HepG2 (cell line): ENCODE data around the gene LITAFD. TPM values are rescaled to one million over a fixed set of nuclear protein-coding genes. Genes with fewer than 3 reads are reported as not detected.

Experiments used
- ASH2L ChIP-seq: fragments of 300-600, 200-600 bp; sonication (generic); IDR thresholded peaks from 2 replicates; pipeline ENCODE4 v1.7.0; 2017; ENCODE audit warnings: low read depth, mild to moderate bottlenecking, moderate library complexity, mixed read lengths, low read length; ENCODE audit not compliant: insufficient read length
- CAMTA2 ChIP-seq: sonication (generic); formaldehyde crosslinking; IDR thresholded peaks from 2 replicates; pipeline ENCODE4 v1.4.0; 2020; ENCODE audit warnings: mild to moderate bottlenecking, missing genetic modification reagents, borderline replicate concordance
- DBP ChIP-seq: sonication (generic); formaldehyde crosslinking; IDR thresholded peaks from 2 replicates; pipeline ENCODE4 v1.4.0; 2020; ENCODE audit warnings: missing genetic modification reagents; ENCODE audit errors: not compliant biosample characterization
- EP300 ChIP-seq, 3 experiments: sonication (generic) in 1 of 3; formaldehyde crosslinking in 1 of 3; IDR thresholded peaks; 2 replicates each; pipeline versions ENCODE4 v1.5.1 to v1.6.1; 2011 to 2020; ENCODE audit warnings: low read depth in 2 of 3, low read length in 2 of 3, borderline replicate concordance in 1 of 3, improper control_type of control experiment in 1 of 3, mild to moderate bottlenecking in 1 of 3, missing genetic modification reagents in 1 of 3, moderate library complexity in 1 of 3
- FOXC1 ChIP-seq: sonication (generic); formaldehyde crosslinking; IDR thresholded peaks from 2 replicates; pipeline ENCODE4 v1.8.0; 2022; ENCODE audit warnings: mild to moderate bottlenecking, missing genetic modification reagents, borderline replicate concordance
- KDM4B ChIP-seq: sonication (generic); formaldehyde crosslinking; IDR thresholded peaks from 2 replicates; pipeline ENCODE4 v1.4.0; 2020; ENCODE audit warnings: missing genetic modification reagents
- NCOA5 ChIP-seq: sonication (generic); formaldehyde crosslinking; IDR thresholded peaks from 2 replicates; pipeline ENCODE4 v1.4.0; 2020; ENCODE audit warnings: missing genetic modification reagents
- NONO ChIP-seq, 2 experiments: fragments of 450-650 bp in 1 of 2; sonication (generic) in 1 of 2; formaldehyde crosslinking in 1 of 2; IDR thresholded peaks in 1 of 2; conservative IDR thresholded peaks in 1 of 2; 2 replicates each; pipeline versions ENCODE4 v1.6.1 to v1.8.0; 2017 to 2022; ENCODE audit warnings: mild to moderate bottlenecking in 1 of 2, missing genetic modification reagents in 1 of 2, moderate library complexity in 1 of 2
- PLRG1 ChIP-seq: fragments of 450-650 bp; conservative IDR thresholded peaks from 2 replicates; pipeline ENCODE4 v1.6.1; 2016
- RFX5 ChIP-seq: IDR thresholded peaks from 2 replicates; pipeline ENCODE4 v1.6.1; 2011; ENCODE audit warnings: low read depth, low read length, improper control_type of control experiment
- SALL1 ChIP-seq: sonication (generic); formaldehyde crosslinking; IDR thresholded peaks from 2 replicates; pipeline ENCODE4 v1.8.0; 2022; ENCODE audit warnings: mild to moderate bottlenecking, missing genetic modification reagents
- SAP130 ChIP-seq: IDR thresholded peaks from 2 replicates; pipeline ENCODE4 v1.6.1; 2016; ENCODE audit warnings: low read depth
- STAG1 ChIP-seq: sonication (generic); formaldehyde crosslinking; IDR thresholded peaks from 2 replicates; pipeline ENCODE4 v1.4.0; 2020; ENCODE audit warnings: missing genetic modification reagents
- TFE3 ChIP-seq: IDR thresholded peaks from 2 replicates; pipeline ENCODE4 v1.6.1; 2016
- YY1 ChIP-seq: IDR thresholded peaks from 2 replicates; pipeline ENCODE4 v1.6.1; 2011; ENCODE audit warnings: low read length, low read depth, moderate library complexity, mild to moderate bottlenecking; ENCODE audit not compliant: insufficient read depth, insufficient replicate concordance
- ZFP36 ChIP-seq: fragments of 150-350 bp; IDR thresholded peaks from 2 replicates; pipeline ENCODE4 v1.6.1; 2018; ENCODE audit warnings: borderline replicate concordance, low read length, low read depth; ENCODE audit not compliant: partially characterized antibody
- ZFP37 ChIP-seq: sonication (generic); formaldehyde crosslinking; IDR thresholded peaks from 2 replicates; pipeline ENCODE4 v1.4.0; 2020; ENCODE audit warnings: missing genetic modification reagents, borderline replicate concordance
- ZNF121 ChIP-seq: sonication (generic); formaldehyde crosslinking; IDR thresholded peaks from 2 replicates; pipeline ENCODE4 v1.5.0; 2020; ENCODE audit warnings: mild to moderate bottlenecking, missing genetic modification reagents
- ZNF224 ChIP-seq: sonication (generic); formaldehyde crosslinking; IDR thresholded peaks from 2 replicates; pipeline ENCODE4 v1.5.0; 2020; ENCODE audit warnings: mild to moderate bottlenecking, missing genetic modification reagents
- ZNF34 ChIP-seq: sonication (generic); formaldehyde crosslinking; IDR thresholded peaks from 2 replicates; pipeline ENCODE4 v1.4.0; 2020; ENCODE audit warnings: mild to moderate bottlenecking, missing genetic modification reagents, borderline replicate concordance
- ZNF430 ChIP-seq: sonication (generic); formaldehyde crosslinking; IDR thresholded peaks from 2 replicates; pipeline ENCODE4 v1.9.0; 2021; ENCODE audit warnings: mild to moderate bottlenecking, missing genetic modification reagents
- ZNF549 ChIP-seq: sonication (generic); formaldehyde crosslinking; IDR thresholded peaks from 2 replicates; pipeline ENCODE4 v1.5.0; 2020; ENCODE audit warnings: missing genetic modification reagents
- ZNF569 ChIP-seq: sonication (generic); formaldehyde crosslinking; IDR thresholded peaks from 2 replicates; pipeline ENCODE4 v1.5.0; 2020; ENCODE audit warnings: mild to moderate bottlenecking, missing genetic modification reagents, moderate library complexity, borderline replicate concordance
- ZNF691 ChIP-seq: sonication (generic); formaldehyde crosslinking; IDR thresholded peaks from 2 replicates; pipeline ENCODE4 v1.4.0; 2020; ENCODE audit warnings: missing genetic modification reagents, low read depth, mild to moderate bottlenecking, borderline replicate concordance
- ZNF75D ChIP-seq: sonication (generic); formaldehyde crosslinking; IDR thresholded peaks from 2 replicates; pipeline ENCODE4 v1.8.1; 2023; ENCODE audit warnings: missing genetic modification reagents, mild to moderate bottlenecking, borderline replicate concordance
- ZNF775 ChIP-seq: sonication (generic); formaldehyde crosslinking; IDR thresholded peaks from 2 replicates; pipeline ENCODE4 v1.4.0; 2020; ENCODE audit warnings: missing genetic modification reagents, mild to moderate bottlenecking, moderate library complexity, borderline replicate concordance
- polyA plus RNA-seq, 8 experiments: library from polyadenylated mRNA; depleted of rRNA in 3 of 8; stranded (reverse) in 7 of 8; unstranded in 1 of 8; fragments of >200 nt; fragmentation: Illumina TruSeq in 4 of 8; extraction: Trizol in 4 of 8; gene quantifications; 2 replicates each; pipeline versions ENCODE4 v1.2.1 to v1.2.3, GENCODE V29; 2011 to 2016; ENCODE audit warnings: low read depth in 4 of 8, missing spikeins in 1 of 8, mixed read lengths in 1 of 8; ENCODE audit not compliant: insufficient read depth in 1 of 8
- total RNA-seq, 5 experiments: library from RNA; depleted of rRNA; stranded (reverse); fragments of >200 nt; fragmentation: Illumina TruSeq; extraction: Trizol; gene quantifications; 2 replicates each; pipeline ENCODE4 v1.2.3, GENCODE V29; 2016; ENCODE audit warnings: low read depth in 1 of 5

Gene LITAFD
- total and polyA plus RNA-seq, 2 of the 13 experiments (the other 11 are each of a cell fraction or from before 2014, with no cell fraction given), result not detected

- TF ChIP-seq TFE3 (CRISPR knock-in tag) (0 out of 2 replicates have a peak, but pooled peaks have one; percentile 47), YY1 (no peak), DBP (CRISPR knock-in tag) (no peak), ZNF34 (CRISPR knock-in tag) (no peak), ASH2L (no peak), ZNF121 (0 out of 2 replicates have a peak, but pooled peaks have one; percentile 26), RFX5 (no peak), ZFP37 (CRISPR knock-in tag) (no peak), NCOA5 (CRISPR knock-in tag) (no peak), ZFP36 (no peak), SAP130 (CRISPR knock-in tag) (peak; percentile 66), EP300 (IDR thresholded peaks at IDR 0.05; ENCODE audit: low read depth in 2 of 2, low read length in 2 of 2) (no peak), EP300 (CRISPR knock-in tag; IDR thresholded peaks at IDR 0.05; ENCODE audit: borderline replicate concordance) (no peak), STAG1 (CRISPR knock-in tag) (peak; percentile 47; the same call in 1 of the 2 replicates), ZNF549 (CRISPR knock-in tag) (no peak), ZNF775 (CRISPR knock-in tag) (no peak), ZNF691 (no peak), FOXC1 (CRISPR knock-in tag) (0 out of 2 replicates have a peak, but pooled peaks have one; percentile 41), CAMTA2 (CRISPR knock-in tag) (no peak), PLRG1 (no peak), KDM4B (CRISPR knock-in tag) (no peak), NONO (IDR thresholded peaks at IDR 0.05) (no peak), NONO (CRISPR knock-in tag; conservative IDR thresholded peaks at IDR 0.05) (no peak), ZNF569 (CRISPR knock-in tag) (no peak), ZNF75D (CRISPR knock-in tag) (no peak), SALL1 (CRISPR knock-in tag) (peak; percentile 66), ZNF224 (no peak), ZNF430 (CRISPR knock-in tag) (0 out of 2 replicates have a peak, but pooled peaks have one; percentile 29)
These were observed 8.9 kb upstream of the LITAFD start (continued) for GRCh38 chr16:8872967-8873865.
